Colonic mucosa (tissue), 4 donors: ENCODE measurements around the gene UNC93A. TPM values are rescaled to one million over a fixed set of nuclear protein-coding genes. Genes with fewer than 3 reads are reported as not detected.

Source experiments
- DNase-seq: peaks from one replicate; pipeline ENCODE4 v3.0.0-alpha.2; 2020
- H3K27ac ChIP-seq: fragments of 200-600 bp; one replicate; pipeline ENCODE4 v1.8.0; 2021
- H3K27me3 ChIP-seq: fragments of 200-600 bp; one replicate; pipeline ENCODE4 v1.8.0; 2021
- H3K36me3 ChIP-seq: fragments of 200-600 bp; one replicate; pipeline ENCODE4 v1.8.0; 2021
- H3K4me1 ChIP-seq: fragments of 200-600 bp; one replicate; pipeline ENCODE4 v1.8.0; 2021; ENCODE audit warnings: mild to moderate bottlenecking
- H3K4me3 ChIP-seq: fragments of 200-600 bp; one replicate; pipeline ENCODE4 v1.8.0; 2021
- H3K9ac ChIP-seq, 2 donors: one replicate each; pipeline ENCODE4 v1.7.0; 2013; ENCODE audit warnings: control low read depth in 2 of 2, low read depth in 2 of 2, low read length in 2 of 2
- H3K9me3 ChIP-seq: fragments of 200-600 bp; one replicate; pipeline ENCODE4 v1.8.0; 2021
- CTCF ChIP-seq: fragments of 200-600 bp; IDR thresholded peaks from one replicate; pipeline ENCODE4 v1.8.0; 2022; ENCODE audit warnings: antibody characterized with exemption, mild to moderate bottlenecking
- intact Hi-C: fragments of 100-400 bp; cut with DNase I; formaldehyde crosslinking; loops from one replicate; pipeline ENCODE4 v1.14.1; 2022
- total RNA-seq, 2 donors: library from RNA; stranded (reverse); fragmentation: NEBNext Ultra II Directional in 1 of 2; extraction: Animal tissue kit (Norgen Biotek cat#: 25700) in 1 of 2; gene quantifications; one replicate each; pipeline ENCODE4 v1.2.1, GENCODE V29; 2021
- donor health status: healthy.
- donor health status: DM: no; HTN: no; CAD: no.
- donor health status: DM: no; HTN: no; CAD: no.

Gene UNC93A
- total RNA-seq, 2 donors from 2014 or later: 0.53 to 2.5 TPM

GRCh38 chr6:167300902-167301777 lies 10.0 kb downstream of the UNC93A start:
- Histone ChIP-seq H3K9me3 (no peaks in the 10 kb centered on the region), H3K27me3 (no peaks in the 10 kb centered on the region), H3K27ac (no peak overlapping the region), H3K4me1 (no peaks in the 10 kb centered on the region), H3K36me3 (no peaks in the 10 kb centered on the region), H3K4me3 (no peak overlapping the region), H3K9ac (no peak overlapping the region)
- no peak for TF ChIP-seq CTCF
- no peak for DNase-seq
- intact Hi-C loops: no loop called here

- DNase-seq: no peak
- no peaks in the 10 kb centered on the region for H3K4me1 ChIP-seq
- H3K9me3 ChIP-seq: no peaks in the 10 kb centered on the region
- intact Hi-C loops: no loop called here
- no peak overlapping the region for H3K9ac ChIP-seq
- H3K27me3 ChIP-seq: no peaks in the 10 kb centered on the region
- no peaks in the 10 kb centered on the region for H3K36me3 ChIP-seq
- H3K4me3 ChIP-seq: no peak overlapping the region
- H3K27ac ChIP-seq: no peak overlapping the region
- no peak for TF ChIP-seq CTCF
Observed at GRCh38 chr6:167302074-167302473, 11.0 kb downstream of the UNC93A start.

- no peak overlapping the region for H3K9ac ChIP-seq
- TF ChIP-seq CTCF: no peak
- H3K4me1 ChIP-seq: no peaks in the 10 kb centered on the region
- H3K36me3 ChIP-seq: no peaks in the 10 kb centered on the region
- H3K27ac ChIP-seq: no peak overlapping the region
- DNase-seq: no peak
- no peak overlapping the region for H3K4me3 ChIP-seq
- intact Hi-C loops: no loop called here
- H3K27me3 ChIP-seq: no peaks in the 10 kb centered on the region
- H3K9me3 ChIP-seq: no peaks in the 10 kb centered on the region
Observed at GRCh38 chr6:167302796-167303195, 11.7 kb downstream of the UNC93A start.

- Histone ChIP-seq H3K27ac (no peak overlapping the region), H3K9me3 (no peaks in the 10 kb centered on the region), H3K9ac (no peak overlapping the region), H3K27me3 (no peaks in the 10 kb centered on the region), H3K4me3 (no peak overlapping the region), H3K36me3 (no peaks in the 10 kb centered on the region), H3K4me1 (no peaks in the 10 kb centered on the region)
- no peak for TF ChIP-seq CTCF
- DNase-seq: no peak
- intact Hi-C loops: no loop called here
Observed at GRCh38 chr6:167303675-167304625, 12.8 kb downstream of the UNC93A start.

GRCh38 chr6:167304912-167305311 lies 13.8 kb downstream of the UNC93A start:
- Histone ChIP-seq H3K9ac (no peak overlapping the region), H3K4me3 (no peak overlapping the region), H3K27me3 (no peaks in the 10 kb centered on the region), H3K9me3 (no peaks in the 10 kb centered on the region), H3K27ac (no peak overlapping the region), H3K36me3 (no peaks in the 10 kb centered on the region), H3K4me1 (no peaks in the 10 kb centered on the region)
- intact Hi-C loops: no loop called here
- no peak for TF ChIP-seq CTCF
- no peak for DNase-seq
